CD8-positive, alpha-beta memory T cell (primary cell): ENCODE results near the gene KLK11. TPM values are rescaled to one million over a fixed set of nuclear protein-coding genes. Genes with fewer than 3 reads are reported as not detected.

Experiments
- CTCF ChIA-PET: fragments of 350-600 bp; sonication (Branson Sonifier 250); formaldehyde crosslinking; loops from one replicate; lab custom pipeline; 2021; ENCODE audit warnings: antibody characterized with exemption; lab: Charles Lee
- POLR2A ChIA-PET: fragments of 350-600 bp; sonication (Branson Sonifier 250); formaldehyde crosslinking; loops from one replicate; lab custom pipeline; 2021; ENCODE audit warnings: antibody characterized with exemption; lab: Charles Lee
- DNase-seq, 5 donors: peaks; one replicate each; pipeline versions ENCODE4 v3.0.0 to v3.0.0-alpha.2; 2020 to 2022; ENCODE audit warnings: mixed read lengths in 1 of 5
- H3K27ac ChIP-seq: one replicate; pipeline ENCODE4 v1.7.0; 2013; ENCODE audit warnings: low read depth, mild to moderate bottlenecking, low read length, moderate library complexity
- H3K27me3 ChIP-seq: 2 replicates; pipeline ENCODE4 v1.7.0; 2013; ENCODE audit warnings: low read length, mild to moderate bottlenecking; ENCODE audit not compliant: insufficient read depth, poor library complexity, severe bottlenecking
- H3K36me3 ChIP-seq: 2 replicates; pipeline ENCODE4 v1.7.0; 2013; ENCODE audit warnings: mild to moderate bottlenecking, low read length, moderate library complexity; ENCODE audit not compliant: insufficient read depth
- H3K4me1 ChIP-seq: 2 replicates; pipeline ENCODE4 v1.7.0; 2013; ENCODE audit warnings: mild to moderate bottlenecking, low read length, moderate library complexity; ENCODE audit not compliant: insufficient read depth
- H3K4me3 ChIP-seq: 2 replicates; pipeline ENCODE4 v1.7.0; 2013; ENCODE audit warnings: mild to moderate bottlenecking, low read length
- H3K9me3 ChIP-seq: 2 replicates; pipeline ENCODE4 v1.7.0; 2013; ENCODE audit warnings: mild to moderate bottlenecking, low read length
- H3K27ac Mint-ChIP-seq, 8 donors: one replicate each; pipeline ENCODE4 v1.8.0; 2020 to 2021; ENCODE audit warnings: mixed read lengths in 8 of 8, mild to moderate bottlenecking in 6 of 8, inconsistent platforms in 3 of 8, moderate library complexity in 3 of 8
- H3K27me3 Mint-ChIP-seq, 2 donors: one replicate each; pipeline ENCODE4 v1.8.0; 2020 to 2021; ENCODE audit warnings: mixed read lengths in 2 of 2, mild to moderate bottlenecking in 1 of 2, moderate library complexity in 1 of 2
- H3K36me3 Mint-ChIP-seq, 3 donors: one replicate each; pipeline ENCODE4 v1.8.0; 2020 to 2021; ENCODE audit warnings: mixed read lengths in 3 of 3, inconsistent platforms in 1 of 3, mild to moderate bottlenecking in 1 of 3
- H3K4me1 Mint-ChIP-seq, 3 donors: one replicate each; pipeline ENCODE4 v1.8.0; 2020 to 2021; ENCODE audit warnings: mixed read lengths in 3 of 3, inconsistent platforms in 1 of 3, mild to moderate bottlenecking in 1 of 3
- H3K4me3 Mint-ChIP-seq, 7 donors: one replicate each; pipeline ENCODE4 v1.8.0; 2020 to 2021; ENCODE audit warnings: mixed read lengths in 7 of 7, mild to moderate bottlenecking in 6 of 7, moderate library complexity in 4 of 7, inconsistent platforms in 2 of 7
- H3K9me3 Mint-ChIP-seq, 5 donors: one replicate each; pipeline ENCODE4 v1.8.0; 2020 to 2022; ENCODE audit warnings: mixed read lengths in 5 of 5, mild to moderate bottlenecking in 3 of 5, moderate library complexity in 2 of 5, inconsistent platforms in 1 of 5
- polyA plus RNA-seq: library from polyadenylated mRNA; unstranded; fragments of 300-500 nt; fragmentation: Illumina TruSeq; gene quantifications from one replicate; pipeline ENCODE4 v1.2.3, GENCODE V29; 2021
- total RNA-seq, 2 experiments: library from RNA; stranded (reverse); gene quantifications; one replicate each; pipeline ENCODE4 v1.2.3, GENCODE V29; 2021

Gene KLK11
- total and polyA plus RNA-seq, 3 experiments from 2014 or later, result not detected

DNA sequence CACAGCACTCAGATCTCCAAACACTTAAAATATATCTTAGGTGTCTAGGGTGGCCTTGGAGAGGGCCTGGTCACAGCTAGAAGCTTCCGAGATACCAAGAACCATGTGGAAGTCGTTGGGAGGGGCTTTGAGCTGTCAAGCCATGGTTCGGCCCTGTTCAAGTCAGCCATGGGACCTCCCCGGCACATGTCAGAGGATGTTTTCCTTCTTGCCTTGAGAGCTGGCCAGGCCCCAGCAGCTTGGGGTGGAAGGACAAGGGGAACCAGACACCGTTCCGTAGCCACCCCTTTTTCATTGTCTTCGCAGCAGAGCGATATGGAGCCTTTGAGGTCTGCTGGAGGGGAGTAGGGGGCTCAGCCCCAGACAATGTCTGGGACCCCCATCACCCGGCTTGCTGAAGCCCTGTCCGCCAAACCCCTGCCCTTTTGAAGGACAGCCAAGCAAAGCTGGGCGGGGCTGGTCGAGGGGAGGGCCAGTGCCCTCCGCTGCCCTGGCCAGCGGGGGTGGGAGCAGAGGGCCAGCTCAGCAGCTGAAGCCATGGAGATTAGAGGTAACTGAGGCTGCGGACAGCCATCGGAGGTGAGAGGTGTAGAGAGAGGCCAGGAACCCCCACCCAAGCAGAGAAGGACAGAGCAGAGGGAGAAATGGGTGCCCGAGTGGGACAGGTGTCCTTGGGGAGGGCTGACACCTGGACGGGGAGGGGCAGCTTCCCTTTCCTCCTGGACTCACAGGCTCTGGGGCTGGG, 435 bp downstream of the KLK11 start:
- Histone ChIP-seq H3K9me3 (no peaks in the 10 kb centered on the region), H3K27me3 (peaks cover 15% of the 10 kb centered on the region), H3K4me3 (no peak overlapping the region), H3K4me1 (no peaks in the 10 kb centered on the region), H3K36me3 (no peaks in the 10 kb centered on the region), H3K27ac (no peak overlapping the region)
- ChIA-PET POLR2A (no interaction called here), CTCF (no interaction called here)
- Mint-ChIP-seq H3K9me3 (no peaks in the 10 kb centered on the region), H3K4me3 (no peak overlapping the region), H3K27ac (no peak overlapping the region), H3K36me3 (no peaks in the 10 kb centered on the region), H3K4me1 (no peaks in the 10 kb centered on the region), H3K27me3 (peaks cover 34 to 49% of the 10 kb centered on the region in 2 donors)
- no peak for DNase-seq

DNA sequence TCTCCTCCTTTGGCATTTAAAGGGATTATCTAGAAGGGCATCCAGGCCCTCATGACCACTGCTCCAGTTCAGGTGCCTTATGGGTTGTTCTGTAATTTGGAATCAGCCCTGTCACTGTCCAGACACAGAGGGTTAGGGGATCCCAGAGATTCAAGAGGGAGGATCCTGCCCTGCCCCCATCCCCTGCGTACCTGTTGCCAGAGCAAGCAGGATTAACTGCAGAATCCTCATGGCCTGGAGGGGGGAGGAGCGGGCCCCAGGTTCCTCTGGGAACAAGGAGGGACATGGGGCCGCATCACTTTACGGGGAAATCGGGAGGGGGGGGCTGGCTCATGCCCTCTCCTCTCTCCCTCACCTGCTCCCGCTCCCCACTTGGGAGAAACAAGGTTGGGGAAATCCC, 1.0 kb downstream of the KLK11 start:
- Mint-ChIP-seq H3K27ac (peak overlapping the region in 1 of 8 donors; percentile 64), H3K27me3 (peaks cover 35 to 46% of the 10 kb centered on the region in 2 donors), H3K4me1 (no peaks in the 10 kb centered on the region), H3K9me3 (no peaks in the 10 kb centered on the region), H3K4me3 (no peak overlapping the region), H3K36me3 (no peaks in the 10 kb centered on the region)
- DNase-seq, result no peak
- Histone ChIP-seq H3K4me3 (no peak overlapping the region), H3K36me3 (no peaks in the 10 kb centered on the region), H3K27me3 (peaks cover 15% of the 10 kb centered on the region), H3K9me3 (no peaks in the 10 kb centered on the region), H3K27ac (no peak overlapping the region), H3K4me1 (no peaks in the 10 kb centered on the region)
- CTCF ChIA-PET, result no interaction called here
- POLR2A ChIA-PET, result no interaction called here

DNA sequence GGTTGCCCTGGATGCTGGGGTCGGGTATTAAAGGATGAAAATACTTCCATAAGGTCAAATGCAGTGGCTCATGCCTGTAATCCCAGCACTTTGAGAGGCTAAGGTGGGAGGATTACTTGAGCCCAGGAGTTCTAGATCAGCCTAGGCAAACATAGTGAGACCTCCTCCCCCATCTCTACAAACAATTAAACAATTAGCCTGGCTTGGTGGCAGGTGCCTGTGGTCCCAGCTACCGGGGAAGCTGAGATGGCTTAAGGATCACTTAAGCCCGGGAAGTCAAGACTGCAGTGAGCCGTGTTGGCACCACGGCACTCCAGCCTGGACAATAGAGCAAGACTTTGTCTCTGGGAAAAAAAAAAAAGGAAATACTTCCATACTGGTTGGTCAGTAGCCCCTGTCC, 1.5 kb downstream of the KLK11 start:
- no peak for DNase-seq
- Histone ChIP-seq H3K36me3 (no peaks in the 10 kb centered on the region), H3K27ac (no peak overlapping the region), H3K4me3 (no peak overlapping the region), H3K9me3 (no peaks in the 10 kb centered on the region), H3K4me1 (no peaks in the 10 kb centered on the region), H3K27me3 (peaks cover 15% of the 10 kb centered on the region)
- Mint-ChIP-seq H3K27ac (peak overlapping the region in 1 of 8 donors; percentile 64), H3K36me3 (no peaks in the 10 kb centered on the region), H3K4me1 (peaks cover 0 to 1% (median 0%) of the 10 kb centered on the region in 3 donors), H3K9me3 (no peaks in the 10 kb centered on the region), H3K27me3 (peaks cover 39 to 51% of the 10 kb centered on the region in 2 donors), H3K4me3 (no peak overlapping the region)
- ChIA-PET POLR2A (no interaction called here), CTCF (no interaction called here)

DNA sequence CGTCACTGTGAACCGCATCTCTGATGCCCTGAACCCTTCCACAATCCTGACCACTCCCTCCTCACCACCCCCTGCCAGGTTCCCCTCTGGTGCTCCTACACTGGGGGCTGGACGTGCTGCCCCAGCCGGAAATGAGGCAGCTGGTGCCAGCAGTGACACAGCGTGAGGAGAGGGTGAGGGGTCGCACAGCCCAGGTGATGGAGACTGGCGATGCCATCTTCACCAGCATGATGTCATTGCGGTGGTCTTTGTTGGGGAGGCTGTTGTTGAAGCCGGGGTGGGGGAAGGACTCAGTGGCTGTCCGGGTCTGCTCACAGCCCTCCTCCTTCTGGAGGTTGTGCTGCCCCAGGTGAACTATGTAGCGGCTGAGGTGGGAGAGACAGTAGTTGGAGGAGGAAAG, 2.5 kb downstream of the KLK11 start:
- CTCF ChIA-PET, result no interaction called here
- Histone ChIP-seq H3K4me3 (no peak overlapping the region), H3K9me3 (no peaks in the 10 kb centered on the region), H3K4me1 (no peaks in the 10 kb centered on the region), H3K36me3 (no peaks in the 10 kb centered on the region), H3K27me3 (peaks cover 15% of the 10 kb centered on the region), H3K27ac (no peak overlapping the region)
- no peaks in the 10 kb centered on the region for H3K36me3 Mint-ChIP-seq
- no peak for DNase-seq
- no peak overlapping the region for H3K4me3 Mint-ChIP-seq
- H3K27ac Mint-ChIP-seq, result no peak overlapping the region
- POLR2A ChIA-PET, result no interaction called here
- no peaks in the 10 kb centered on the region for H3K9me3 Mint-ChIP-seq
- H3K27me3 Mint-ChIP-seq, result peaks cover 42 to 46% of the 10 kb centered on the region in 2 donors
- H3K4me1 Mint-ChIP-seq, result peaks cover 0 to 3% (median 0%) of the 10 kb centered on the region in 3 donors

DNA sequence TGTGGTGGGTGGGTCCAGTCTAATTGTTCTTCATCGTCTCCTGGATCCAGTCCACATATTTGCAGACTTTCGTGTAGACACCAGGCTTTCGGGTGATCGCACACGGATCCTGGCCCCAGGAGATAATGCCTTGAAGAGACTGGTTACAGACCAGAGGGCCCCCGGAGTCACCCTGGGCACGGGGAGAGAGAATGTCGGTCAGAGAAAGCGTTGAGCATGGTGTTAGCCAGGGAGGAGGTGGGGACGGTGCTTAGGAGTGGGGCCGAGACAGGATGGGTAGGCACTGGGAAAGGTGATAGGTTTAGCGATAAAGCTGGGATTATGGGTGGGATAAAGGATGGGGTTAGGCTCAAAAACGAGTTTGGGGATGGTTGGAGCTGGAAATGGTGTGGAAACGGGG, 3.9 kb downstream of the KLK11 start:
- H3K4me3 Mint-ChIP-seq, result no peak overlapping the region
- peaks cover under 1% of the 10 kb centered on the region for H3K4me1 ChIP-seq
- H3K4me3 ChIP-seq, result no peak overlapping the region
- ChIA-PET CTCF (no interaction called here), POLR2A (no interaction called here)
- no peaks in the 10 kb centered on the region for H3K9me3 ChIP-seq
- H3K27me3 ChIP-seq, result peaks cover 17% of the 10 kb centered on the region
- H3K9me3 Mint-ChIP-seq, result peaks cover 0 to 3% (median 0%) of the 10 kb centered on the region in 5 donors
- H3K27ac ChIP-seq, result no peak overlapping the region
- peak overlapping the region in 1 of 8 donors; percentile 87 for H3K27ac Mint-ChIP-seq
- no peaks in the 10 kb centered on the region for H3K36me3 Mint-ChIP-seq
- H3K36me3 ChIP-seq, result no peaks in the 10 kb centered on the region
- peaks cover 8 to 10% (median 9%) of the 10 kb centered on the region in 3 donors for H3K4me1 Mint-ChIP-seq
- peaks cover 46 to 54% of the 10 kb centered on the region in 2 donors for H3K27me3 Mint-ChIP-seq
- no peak for DNase-seq

DNA sequence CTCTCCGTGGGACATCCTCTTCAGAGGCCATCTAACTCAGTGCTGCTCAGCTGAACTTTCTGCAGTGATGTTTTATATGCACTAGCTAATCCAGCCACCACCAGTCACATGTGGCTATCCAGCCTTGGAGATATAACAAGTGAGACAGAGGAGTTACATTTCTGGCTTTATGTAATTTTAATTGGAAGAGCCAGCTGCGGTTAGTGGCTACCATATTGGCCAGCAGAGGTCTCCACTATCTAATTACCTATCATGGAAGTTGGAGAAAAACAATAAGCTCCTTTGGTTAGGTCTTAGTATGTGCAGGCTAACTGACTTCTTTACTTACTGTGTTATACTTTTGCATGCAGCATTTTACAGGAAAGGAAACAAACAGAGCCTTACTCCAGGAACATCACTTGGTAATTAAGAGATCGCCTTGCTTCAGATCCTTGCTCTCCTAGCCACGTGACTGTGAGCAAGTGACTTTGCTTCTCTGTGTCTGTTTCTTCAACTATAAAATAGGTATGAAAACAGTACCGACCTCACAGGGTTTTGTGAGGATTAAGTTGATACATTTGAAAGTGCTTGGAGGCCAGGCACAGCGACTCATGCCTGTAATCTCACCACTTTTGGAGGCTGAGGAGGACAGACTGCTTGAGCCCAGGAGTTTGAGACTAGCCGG, 5.3 kb downstream of the KLK11 start:
- ChIA-PET CTCF (interaction anchor here (1.2 to 1.4 kb wide), 2 partner anchors 147 to 149 kb away, joined by 3 to 4 read pairs; no protein-coding TSS in a partner anchor), POLR2A (no interaction called here)
- H3K4me3 ChIP-seq, result no peak overlapping the region
- H3K27me3 ChIP-seq, result peaks cover 14% of the 10 kb centered on the region
- peaks cover 5% of the 10 kb centered on the region for H3K4me1 ChIP-seq
- H3K27ac ChIP-seq, result no peak overlapping the region
- no peak for DNase-seq
- no peak overlapping the region for H3K27ac Mint-ChIP-seq
- no peak overlapping the region for H3K4me3 Mint-ChIP-seq
- peaks cover 46 to 58% of the 10 kb centered on the region in 2 donors for H3K27me3 Mint-ChIP-seq
- H3K9me3 Mint-ChIP-seq, result peaks cover 0 to 3% (median 2%) of the 10 kb centered on the region in 5 donors
- H3K4me1 Mint-ChIP-seq, result peaks cover 8 to 19% (median 14%) of the 10 kb centered on the region in 3 donors
- no peaks in the 10 kb centered on the region for H3K36me3 Mint-ChIP-seq
- H3K36me3 ChIP-seq, result no peaks in the 10 kb centered on the region
- no peaks in the 10 kb centered on the region for H3K9me3 ChIP-seq

DNA sequence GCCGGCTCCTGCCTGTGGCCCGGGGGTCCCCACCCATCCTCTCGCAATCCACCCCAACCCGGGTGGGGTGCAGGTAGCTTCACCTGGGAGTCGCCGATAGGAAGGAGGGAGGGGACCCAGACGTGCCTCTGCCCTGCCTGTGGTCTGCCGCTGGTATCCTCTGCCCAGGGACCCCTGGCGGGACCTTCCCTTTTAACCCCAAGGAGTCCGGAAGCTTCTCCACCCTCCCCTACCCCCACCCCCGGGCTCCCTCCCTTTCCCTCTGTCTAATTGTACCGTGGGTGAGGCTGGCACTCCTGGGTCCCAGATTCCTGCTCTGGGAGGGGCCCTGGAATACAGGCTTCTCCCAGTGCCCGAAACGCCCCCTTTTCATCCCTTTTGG, 6.9 kb downstream of the KLK11 start, which contains the start of gene KLK10:
Gene KLK10 (minus strand): TSS at position 166 of the 382 bp plus-strand sequence. CDS start 579 bp downstream, outside the sequence.
- Histone ChIP-seq H3K27me3 (peaks cover 11% of the 10 kb centered on the region), H3K9me3 (no peaks in the 10 kb centered on the region), H3K4me3 (no peak within 1 kb of the TSS), H3K36me3 (no peaks in the 10 kb centered on the region), H3K27ac (no peak within 1 kb of the TSS), H3K4me1 (peaks cover 5% of the 10 kb centered on the region)
- H3K36me3 Mint-ChIP-seq, result no peaks in the 10 kb centered on the region
- H3K4me1 Mint-ChIP-seq, result peaks cover 8 to 19% (median 16%) of the 10 kb centered on the region in 3 donors
- ChIA-PET CTCF (no interaction called here), POLR2A (no interaction called here)
- peaks cover 47 to 64% of the 10 kb centered on the region in 2 donors for H3K27me3 Mint-ChIP-seq
- peak within 1 kb of the TSS in 1 of 8 donors; percentile 12 for H3K27ac Mint-ChIP-seq
- peaks cover 0 to 3% (median 2%) of the 10 kb centered on the region in 5 donors for H3K9me3 Mint-ChIP-seq
- H3K4me3 Mint-ChIP-seq, result peak within 1 kb of the TSS in 6 of 7 donors; percentile 25 to 69 (median 55)
- DNase-seq, result no peak
